Loucy (cell line): ENCODE measurements around the gene FAM180B.

ENCODE experiments used
- H2AFZ ChIP-seq: fragments of 200-600 bp; sonication (generic); 2 replicates; pipeline ENCODE4 v1.6.0; 2016; ENCODE audit warnings: antibody characterized with exemption, mild to moderate bottlenecking, low read length, moderate library complexity
- H3F3A ChIP-seq: fragments of 200-600 bp; 2 replicates; pipeline ENCODE4 v1.6.0; 2016; ENCODE audit warnings: antibody characterized with exemption, low read depth, mild to moderate bottlenecking
- H3K27me3 ChIP-seq: fragments of 200-600 bp; sonication (generic); 2 replicates; pipeline ENCODE4 v1.6.1; 2014; ENCODE audit warnings: low read length, mild to moderate bottlenecking; ENCODE audit not compliant: insufficient read depth, poor library complexity, severe bottlenecking
- H3K36me3 ChIP-seq: fragments of 200-600 bp; sonication (generic); 2 replicates; pipeline ENCODE4 v1.6.1; 2016; ENCODE audit warnings: low read length; ENCODE audit not compliant: insufficient read depth
- H3K4me1 ChIP-seq: fragments of 200-600 bp; sonication (generic); 2 replicates; pipeline ENCODE4 v1.5.1; 2014; ENCODE audit warnings: low read length, mild to moderate bottlenecking; ENCODE audit not compliant: insufficient read depth, poor library complexity, severe bottlenecking
- H3K4me2 ChIP-seq: fragments of 200-600 bp; sonication (generic); 2 replicates; pipeline ENCODE4 v1.6.0; 2014; ENCODE audit warnings: antibody characterized with exemption, low read length, low read depth, mild to moderate bottlenecking; ENCODE audit not compliant: poor library complexity, severe bottlenecking
- H3K4me3 ChIP-seq: fragments of 200-600 bp; sonication (generic); 2 replicates; pipeline ENCODE4 v1.5.1; 2014; ENCODE audit warnings: low read length, mild to moderate bottlenecking, mixed read lengths; ENCODE audit not compliant: poor library complexity, severe bottlenecking
- H3K79me2 ChIP-seq: fragments of 200-600 bp; sonication (generic); 2 replicates; pipeline ENCODE4 v1.6.1; 2014; ENCODE audit warnings: low read length; ENCODE audit not compliant: insufficient read depth
- H3K9ac ChIP-seq: fragments of 200-600 bp; sonication (generic); 2 replicates; pipeline ENCODE4 v1.6.0; 2014; ENCODE audit warnings: mild to moderate bottlenecking, low read depth, low read length, moderate library complexity; ENCODE audit not compliant: poor library complexity, severe bottlenecking
- H3K9me2 ChIP-seq: fragments of 200-600 bp; sonication (generic); replicated peaks from 2 replicates; pipeline ENCODE4 v1.6.1; 2016; ENCODE audit warnings: low read depth, low read length, mixed read lengths
- H3K9me3 ChIP-seq: fragments of 200-600 bp; sonication (generic); 2 replicates; pipeline ENCODE4 v1.6.1; 2014; ENCODE audit warnings: mild to moderate bottlenecking, antibody characterized with exemption, low read length, low read depth; ENCODE audit not compliant: insufficient read depth
- H4K20me1 ChIP-seq: fragments of 200-600 bp; sonication (generic); 2 replicates; pipeline ENCODE4 v1.6.0; 2014; ENCODE audit warnings: antibody characterized with exemption, low read length, mild to moderate bottlenecking; ENCODE audit not compliant: insufficient read depth, poor library complexity, severe bottlenecking
- EZH2phosphoT487 ChIP-seq: fragments of 200-600 bp; IDR thresholded peaks from 2 replicates; pipeline ENCODE4 v1.6.1; 2018; ENCODE audit warnings: antibody characterized with exemption, mild to moderate bottlenecking, moderate library complexity, borderline replicate concordance
- TF ChIP-seq, protein P1 (sequence below): fragments of 200-600 bp; sonication (generic); conservative IDR thresholded peaks from 2 replicates; pipeline ENCODE4 v1.5.1; 2014; ENCODE audit warnings: mild to moderate bottlenecking, antibody characterized with exemption, low read length

The FAM180B gene

GRCh38 chr11:47603295-47603694, 16.8 kb downstream of the FAM180B start:
- Histone ChIP-seq H3K4me2 (no peak overlapping the region), H3K4me3 (no peak overlapping the region), H3F3A (no peaks in the 10 kb centered on the region), H3K79me2 (no peaks in the 10 kb centered on the region), H4K20me1 (no peaks in the 10 kb centered on the region), H3K4me1 (peaks cover 34% of the 10 kb centered on the region), H3K9me3 (no peaks in the 10 kb centered on the region), H3K9ac (no peak overlapping the region), H2AFZ (no peak overlapping the region), H3K27me3 (no peaks in the 10 kb centered on the region), H3K9me2 (no peaks in the 10 kb centered on the region), H3K36me3 (no peaks in the 10 kb centered on the region)
- no peak for TF ChIP-seq EZH2phosphoT487
- TF ChIP-seq, protein P1, sequence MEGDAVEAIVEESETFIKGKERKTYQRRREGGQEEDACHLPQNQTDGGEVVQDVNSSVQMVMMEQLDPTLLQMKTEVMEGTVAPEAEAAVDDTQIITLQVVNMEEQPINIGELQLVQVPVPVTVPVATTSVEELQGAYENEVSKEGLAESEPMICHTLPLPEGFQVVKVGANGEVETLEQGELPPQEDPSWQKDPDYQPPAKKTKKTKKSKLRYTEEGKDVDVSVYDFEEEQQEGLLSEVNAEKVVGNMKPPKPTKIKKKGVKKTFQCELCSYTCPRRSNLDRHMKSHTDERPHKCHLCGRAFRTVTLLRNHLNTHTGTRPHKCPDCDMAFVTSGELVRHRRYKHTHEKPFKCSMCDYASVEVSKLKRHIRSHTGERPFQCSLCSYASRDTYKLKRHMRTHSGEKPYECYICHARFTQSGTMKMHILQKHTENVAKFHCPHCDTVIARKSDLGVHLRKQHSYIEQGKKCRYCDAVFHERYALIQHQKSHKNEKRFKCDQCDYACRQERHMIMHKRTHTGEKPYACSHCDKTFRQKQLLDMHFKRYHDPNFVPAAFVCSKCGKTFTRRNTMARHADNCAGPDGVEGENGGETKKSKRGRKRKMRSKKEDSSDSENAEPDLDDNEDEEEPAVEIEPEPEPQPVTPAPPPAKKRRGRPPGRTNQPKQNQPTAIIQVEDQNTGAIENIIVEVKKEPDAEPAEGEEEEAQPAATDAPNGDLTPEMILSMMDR, result no peak

GRCh38 chr11:47605921-47606320, 19.4 kb downstream of the FAM180B start:
- Histone ChIP-seq H3K36me3 (no peaks in the 10 kb centered on the region; the same call in 1 of the 2 replicates), H3K79me2 (no peaks in the 10 kb centered on the region), H3K9ac (peak overlapping the region; percentile 54), H4K20me1 (no peaks in the 10 kb centered on the region), H3K27me3 (no peaks in the 10 kb centered on the region), H2AFZ (no peak overlapping the region), H3K9me2 (no peaks in the 10 kb centered on the region), H3F3A (no peaks in the 10 kb centered on the region), H3K4me2 (no peak overlapping the region), H3K9me3 (no peaks in the 10 kb centered on the region), H3K4me3 (no peak overlapping the region), H3K4me1 (peaks cover 25% of the 10 kb centered on the region)
- TF ChIP-seq, protein P1, result no peak
- no peak for TF ChIP-seq EZH2phosphoT487

DNA sequence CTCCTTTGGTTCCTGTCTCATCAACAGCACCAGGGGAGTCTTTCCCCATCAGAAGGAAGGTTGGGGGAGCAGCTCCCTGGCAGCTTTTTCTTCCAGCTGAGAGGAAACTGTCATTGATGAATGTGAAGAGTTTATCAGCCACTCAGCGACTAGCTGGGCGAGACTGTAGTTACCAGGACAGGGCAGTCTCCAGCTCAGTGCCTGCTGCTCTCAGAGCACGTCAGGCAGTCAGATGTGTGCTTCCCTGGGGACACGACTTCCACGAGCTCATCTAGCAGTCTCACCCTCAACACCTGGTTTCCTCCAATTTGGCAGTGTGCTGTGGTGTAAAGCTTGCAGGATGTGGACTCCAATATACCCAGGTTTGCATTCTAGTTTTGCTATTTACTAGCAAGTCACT, 20.3 kb downstream of the FAM180B start:
- Histone ChIP-seq H2AFZ (no peak overlapping the region), H3K4me2 (peak overlapping the region; percentile 46), H3K9ac (peak overlapping the region; percentile 54), H4K20me1 (no peaks in the 10 kb centered on the region), H3K27me3 (no peaks in the 10 kb centered on the region), H3K4me1 (peaks cover 27% of the 10 kb centered on the region), H3F3A (no peaks in the 10 kb centered on the region), H3K79me2 (no peaks in the 10 kb centered on the region), H3K4me3 (peak overlapping the region; percentile 43), H3K36me3 (peaks cover 2% of the 10 kb centered on the region; the same call in 1 of the 2 replicates), H3K9me2 (no peaks in the 10 kb centered on the region), H3K9me3 (no peaks in the 10 kb centered on the region)
- TF ChIP-seq, protein P1, result no peak
- TF ChIP-seq EZH2phosphoT487, result no peak
